ENCODE results near the gene ESYT3. TPM values are rescaled to one million over a fixed set of nuclear protein-coding genes. Genes with fewer than 3 reads are reported as not detected.

ESYT3 gene
- 1.8 TPM for polyA plus RNA-seq (2013, experiment 1 of 2)
- 1.5 TPM for polyA plus RNA-seq (2013, experiment 2 of 2)

GRCh38 chr3:138434276-138434874, at the start of gene ESYT3:
Gene ESYT3, plus strand, starts transcription at chr3:138434616. Its CDS starts 183 bp downstream, at chr3:138434799.
- WGBS, result 4% methylated on average over 54 of the region's 54 CpGs
- Histone ChIP-seq H3K27me3 (ENCODE audit: insufficient read depth, low read length) (peaks cover 62% of the 10 kb centered on the region), H3K27ac (ENCODE audit: low read depth, low read length) (no peak within 1 kb of the TSS), H3K4me1 (ENCODE audit: insufficient read depth, low read length) (no peaks in the 10 kb centered on the region), H3K36me3 (ENCODE audit: insufficient read depth, low read length) (no peaks in the 10 kb centered on the region), H3K4me3 (ENCODE audit: low read length) (peak within 1 kb of the TSS; percentile 55), H3K9ac (ENCODE audit: low read depth, low read length) (peak within 1 kb of the TSS; percentile 22; the same call in 1 of the 2 replicates), H3K9me3 (ENCODE audit: insufficient read depth, low read depth, low read length) (0 out of 2 replicates have a peak, but pooled peaks cover 5% of the 10 kb centered on the region)

- no peak overlapping the region for H3K9ac ChIP-seq (ENCODE audit: low read depth, low read length)
- no peaks in the 10 kb centered on the region for H3K9me3 ChIP-seq (ENCODE audit: insufficient read depth, low read depth, low read length)
- H3K27ac ChIP-seq (ENCODE audit: low read depth, low read length), result no peak overlapping the region
- H3K36me3 ChIP-seq (ENCODE audit: insufficient read depth, low read length), result no peaks in the 10 kb centered on the region
- H3K4me3 ChIP-seq (ENCODE audit: low read length), result no peak overlapping the region
- H3K27me3 ChIP-seq (ENCODE audit: insufficient read depth, low read length), result no peaks in the 10 kb centered on the region
- 96% methylated on average over 5 of the region's 5 CpGs for WGBS
- no peaks in the 10 kb centered on the region for H3K4me1 ChIP-seq (ENCODE audit: insufficient read depth, low read length)
Measured at GRCh38 chr3:138384976-138385375, 49.4 kb upstream of the ESYT3 start.

GRCh38 chr3:138389144-138389601, 45.2 kb upstream of the ESYT3 start:
- WGBS, result 94% methylated on average over 6 of the region's 6 CpGs
- no peaks in the 10 kb centered on the region for H3K27me3 ChIP-seq (ENCODE audit: insufficient read depth, low read length)

GRCh38 chr3:138389841-138390581, 44.4 kb upstream of the ESYT3 start:
- no peak overlapping the region for H3K4me3 ChIP-seq (ENCODE audit: low read length)
- no peaks in the 10 kb centered on the region for H3K4me1 ChIP-seq (ENCODE audit: insufficient read depth, low read length)
- no peaks in the 10 kb centered on the region for H3K9me3 ChIP-seq (ENCODE audit: insufficient read depth, low read depth, low read length)
- no peaks in the 10 kb centered on the region for H3K27me3 ChIP-seq (ENCODE audit: insufficient read depth, low read length)
- no peaks in the 10 kb centered on the region for H3K36me3 ChIP-seq (ENCODE audit: insufficient read depth, low read length)
- WGBS, result 85% methylated on average over 9 of the region's 9 CpGs
- no peak overlapping the region for H3K27ac ChIP-seq (ENCODE audit: low read depth, low read length)
- no peak overlapping the region for H3K9ac ChIP-seq (ENCODE audit: low read depth, low read length)

More at GRCh38 chr3:138389144-138389601, 45.2 kb upstream of the ESYT3 start:
- no peak overlapping the region for H3K27ac ChIP-seq (ENCODE audit: low read depth, low read length)
- H3K9me3 ChIP-seq (ENCODE audit: insufficient read depth, low read depth, low read length), result no peaks in the 10 kb centered on the region
- H3K4me1 ChIP-seq (ENCODE audit: insufficient read depth, low read length), result no peaks in the 10 kb centered on the region
- no peak overlapping the region for H3K4me3 ChIP-seq (ENCODE audit: low read length)
- H3K9ac ChIP-seq (ENCODE audit: low read depth, low read length), result no peak overlapping the region
- H3K36me3 ChIP-seq (ENCODE audit: insufficient read depth, low read length), result no peaks in the 10 kb centered on the region

- Histone ChIP-seq H3K27me3 (ENCODE audit: insufficient read depth, low read length) (no peaks in the 10 kb centered on the region), H3K9me3 (ENCODE audit: insufficient read depth, low read depth, low read length) (no peaks in the 10 kb centered on the region), H3K27ac (ENCODE audit: low read depth, low read length) (no peak overlapping the region), H3K9ac (ENCODE audit: low read depth, low read length) (no peak overlapping the region), H3K36me3 (ENCODE audit: insufficient read depth, low read length) (no peaks in the 10 kb centered on the region), H3K4me3 (ENCODE audit: low read length) (no peak overlapping the region), H3K4me1 (ENCODE audit: insufficient read depth, low read length) (no peaks in the 10 kb centered on the region)
- no CpG with 5 or more reads among the region's 2 CpGs for WGBS
Measured at GRCh38 chr3:138390582-138390932, 43.9 kb upstream of the ESYT3 start.

GRCh38 chr3:138394156-138394555, 40.3 kb upstream of the ESYT3 start:
- no peak overlapping the region for H3K9ac ChIP-seq (ENCODE audit: low read depth, low read length)
- H3K36me3 ChIP-seq (ENCODE audit: insufficient read depth, low read length), result no peaks in the 10 kb centered on the region
- H3K27ac ChIP-seq (ENCODE audit: low read depth, low read length), result no peak overlapping the region
- no peaks in the 10 kb centered on the region for H3K9me3 ChIP-seq (ENCODE audit: insufficient read depth, low read depth, low read length)
- WGBS, result 90% methylated on average over 4 of the region's 4 CpGs
- peaks cover 9% of the 10 kb centered on the region for H3K4me1 ChIP-seq (ENCODE audit: insufficient read depth, low read length)
- H3K27me3 ChIP-seq (ENCODE audit: insufficient read depth, low read length), result no peaks in the 10 kb centered on the region
- no peak overlapping the region for H3K4me3 ChIP-seq (ENCODE audit: low read length)

GRCh38 chr3:138394686-138395085, 39.7 kb upstream of the ESYT3 start:
- no peak overlapping the region for H3K9ac ChIP-seq (ENCODE audit: low read depth, low read length)
- H3K4me3 ChIP-seq (ENCODE audit: low read length), result no peak overlapping the region
- H3K9me3 ChIP-seq (ENCODE audit: insufficient read depth, low read depth, low read length), result no peaks in the 10 kb centered on the region
- H3K27ac ChIP-seq (ENCODE audit: low read depth, low read length), result no peak overlapping the region
- H3K4me1 ChIP-seq (ENCODE audit: insufficient read depth, low read length), result peaks cover 9% of the 10 kb centered on the region
- H3K36me3 ChIP-seq (ENCODE audit: insufficient read depth, low read length), result no peaks in the 10 kb centered on the region
- no peaks in the 10 kb centered on the region for H3K27me3 ChIP-seq (ENCODE audit: insufficient read depth, low read length)
- WGBS, result 95% methylated on average over 5 of the region's 5 CpGs

- Histone ChIP-seq H3K36me3 (ENCODE audit: insufficient read depth, low read length) (no peaks in the 10 kb centered on the region), H3K27ac (ENCODE audit: low read depth, low read length) (no peak overlapping the region), H3K4me1 (ENCODE audit: insufficient read depth, low read length) (peaks cover 9% of the 10 kb centered on the region), H3K27me3 (ENCODE audit: insufficient read depth, low read length) (no peaks in the 10 kb centered on the region), H3K9ac (ENCODE audit: low read depth, low read length) (no peak overlapping the region), H3K9me3 (ENCODE audit: insufficient read depth, low read depth, low read length) (no peaks in the 10 kb centered on the region), H3K4me3 (ENCODE audit: low read length) (no peak overlapping the region)
- 90% methylated on average over 12 of the region's 12 CpGs for WGBS
Measured at GRCh38 chr3:138395865-138396751, 38.3 kb upstream of the ESYT3 start.

GRCh38 chr3:138396752-138397410, 37.5 kb upstream of the ESYT3 start:
- no peaks in the 10 kb centered on the region for H3K36me3 ChIP-seq (ENCODE audit: insufficient read depth, low read length)
- H3K27ac ChIP-seq (ENCODE audit: low read depth, low read length), result no peak overlapping the region
- 92% methylated on average over 14 of the region's 14 CpGs for WGBS
- no peak overlapping the region for H3K4me3 ChIP-seq (ENCODE audit: low read length)
- peaks cover 12% of the 10 kb centered on the region for H3K4me1 ChIP-seq (ENCODE audit: insufficient read depth, low read length)
- H3K9ac ChIP-seq (ENCODE audit: low read depth, low read length), result no peak overlapping the region
- no peaks in the 10 kb centered on the region for H3K9me3 ChIP-seq (ENCODE audit: insufficient read depth, low read depth, low read length)
- H3K27me3 ChIP-seq (ENCODE audit: insufficient read depth, low read length), result no peaks in the 10 kb centered on the region

GRCh38 chr3:138397983-138398382, 36.4 kb upstream of the ESYT3 start:
- Histone ChIP-seq H3K4me3 (ENCODE audit: low read length) (no peak overlapping the region), H3K9me3 (ENCODE audit: insufficient read depth, low read depth, low read length) (no peaks in the 10 kb centered on the region), H3K9ac (ENCODE audit: low read depth, low read length) (no peak overlapping the region), H3K27ac (ENCODE audit: low read depth, low read length) (no peak overlapping the region), H3K27me3 (ENCODE audit: insufficient read depth, low read length) (no peaks in the 10 kb centered on the region), H3K36me3 (ENCODE audit: insufficient read depth, low read length) (no peaks in the 10 kb centered on the region), H3K4me1 (ENCODE audit: insufficient read depth, low read length) (peaks cover 12% of the 10 kb centered on the region)
- WGBS, result 95% methylated on average over 4 of the region's 4 CpGs

Measured in HUES64 (cell line).